IMR-90 (cell line): ENCODE measurements around the gene PTCD2. TPM values are rescaled to one million over a fixed set of nuclear protein-coding genes. Genes with fewer than 3 reads are reported as not detected.

Experiments
- ATAC-seq: fragments of 200-7000 bp; cut with Tn5 transposase; 2 replicates; pipeline ENCODE4 v1.9.1; 2020; ENCODE audit warnings: low read depth, mild to moderate bottlenecking, moderate library complexity
- BruUV-seq: library from RNA; stranded (reverse); fragments of 400-500 nt; replicated peaks from 2 replicates; lab custom pipeline; 2021; lab: Mats Ljungman, UMichigan
- CTCF ChIA-PET: fragments of 300-600 bp; formaldehyde crosslinking; extraction: SDS; loops from one replicate; lab custom pipeline; 2021; ENCODE audit warnings: antibody characterized with exemption; lab: Yijun Ruan, JAX
- POLR2A ChIA-PET: fragments of 300-600 bp; sonication (Branson Sonifier 250); formaldehyde crosslinking; loops from one replicate; lab custom pipeline; 2022; ENCODE audit warnings: antibody characterized with exemption; ENCODE audit not compliant: unreplicated experiment; lab: Charles Lee
- DNase-seq: peaks from one replicate; pipeline ENCODE4 v3.0.0; 2013
- H2AFZ ChIP-seq: replicated peaks from 2 replicates; pipeline ENCODE3; 2013; ENCODE audit warnings: low read length, mild to moderate bottlenecking; ENCODE audit not compliant: poor library complexity
- H2AK5ac ChIP-seq: 2 replicates; pipeline ENCODE4 v1.6.1; 2013; ENCODE audit warnings: low read depth, low read length, inconsistent platforms
- H2AK9ac ChIP-seq: replicated peaks from 2 replicates; pipeline ENCODE3; 2013; ENCODE audit warnings: mild to moderate bottlenecking, low read depth, low read length, moderate library complexity; ENCODE audit not compliant: poor library complexity
- H2BK120ac ChIP-seq: 2 replicates; pipeline ENCODE4 v1.6.1; 2013; ENCODE audit warnings: low read depth, low read length, inconsistent platforms
- H2BK15ac ChIP-seq: 3 replicates; pipeline ENCODE4 v1.6.1; 2013; ENCODE audit warnings: low read depth, low read length, inconsistent platforms
- H2BK20ac ChIP-seq: 2 replicates; pipeline ENCODE4 v1.6.1; 2013; ENCODE audit warnings: low read depth, mild to moderate bottlenecking, inconsistent platforms, low read length, moderate library complexity
- H2BK5ac ChIP-seq: 2 replicates; pipeline ENCODE4 v1.6.1; 2013; ENCODE audit warnings: mild to moderate bottlenecking, low read depth, low read length, inconsistent platforms; ENCODE audit not compliant: poor library complexity, severe bottlenecking
- H3K14ac ChIP-seq: replicated peaks from 2 replicates; pipeline ENCODE4 v1.6.1; 2013; ENCODE audit warnings: low read depth, low read length, inconsistent platforms
- H3K18ac ChIP-seq: 2 replicates; pipeline ENCODE4 v1.6.1; 2013; ENCODE audit warnings: low read depth, low read length, control low read depth
- H3K23ac ChIP-seq: 2 replicates; pipeline ENCODE4 v1.6.1; 2013; ENCODE audit warnings: low read depth, low read length, inconsistent platforms
- H3K27ac ChIP-seq: 2 replicates; pipeline ENCODE4 v1.5.1; 2013; ENCODE audit warnings: mild to moderate bottlenecking, control low read depth, low read length; ENCODE audit not compliant: insufficient read depth
- H3K27me3 ChIP-seq: 2 replicates; pipeline ENCODE4 v1.6.1; 2013; ENCODE audit warnings: low read length; ENCODE audit not compliant: control insufficient read depth, insufficient read depth
- H3K36me3 ChIP-seq: 2 replicates; pipeline ENCODE4 v1.6.1; 2013; ENCODE audit warnings: low read length, mixed read lengths; ENCODE audit not compliant: control insufficient read depth, insufficient read depth
- H3K4ac ChIP-seq: 2 replicates; pipeline ENCODE4 v1.6.1; 2013; ENCODE audit warnings: low read depth, low read length, inconsistent platforms
- H3K4me1 ChIP-seq: 2 replicates; pipeline ENCODE4 v1.6.1; 2013; ENCODE audit warnings: low read length, mixed read lengths; ENCODE audit not compliant: control insufficient read depth, insufficient read depth
- H3K4me2 ChIP-seq: 2 replicates; pipeline ENCODE4 v1.6.1; 2013; ENCODE audit warnings: low read depth, mild to moderate bottlenecking, control low read depth, low read length, moderate library complexity
- H3K4me3 ChIP-seq: 2 replicates; pipeline ENCODE4 v1.5.1; 2013; ENCODE audit warnings: low read depth, mild to moderate bottlenecking, control low read depth, low read length, moderate library complexity; ENCODE audit not compliant: insufficient read depth
- H3K56ac ChIP-seq: 2 replicates; pipeline ENCODE4 v1.6.1; 2013; ENCODE audit warnings: low read length, inconsistent platforms; ENCODE audit not compliant: insufficient read depth; ENCODE audit errors: extremely low read depth
- H3K79me1 ChIP-seq, 2 experiments: 2 replicates each; pipeline ENCODE4 v1.6.1; 2013; ENCODE audit warnings: low read length in 2 of 2, inconsistent platforms in 1 of 2, low read depth in 1 of 2
- H3K9ac ChIP-seq: 2 replicates; pipeline ENCODE4 v1.6.1; 2013; ENCODE audit warnings: low read depth, low read length, control low read depth
- H3K9me1 ChIP-seq: 2 replicates; pipeline ENCODE4 v1.6.1; 2013; ENCODE audit warnings: low read length, inconsistent platforms; ENCODE audit not compliant: insufficient read depth
- H3K9me3 ChIP-seq: 2 replicates; pipeline ENCODE4 v1.6.1; 2013; ENCODE audit warnings: low read length; ENCODE audit not compliant: control insufficient read depth, insufficient read depth
- H4K20me1 ChIP-seq: 2 replicates; pipeline ENCODE4 v1.6.1; 2013; ENCODE audit warnings: low read length, inconsistent platforms; ENCODE audit not compliant: insufficient read depth
- H4K5ac ChIP-seq: 2 replicates; pipeline ENCODE4 v1.6.1; 2013; ENCODE audit warnings: mild to moderate bottlenecking, low read depth, low read length, control low read depth
- H4K8ac ChIP-seq, 2 experiments: 2 replicates each; pipeline ENCODE4 v1.6.1; 2013; ENCODE audit warnings: low read depth in 2 of 2, low read length in 2 of 2, control low read depth in 1 of 2, inconsistent platforms in 1 of 2
- H4K91ac ChIP-seq: 2 replicates; pipeline ENCODE4 v1.6.1; 2013; ENCODE audit warnings: low read depth, low read length, inconsistent platforms; ENCODE audit not compliant: insufficient read depth
- BHLHE40 ChIP-seq: fragments of 150-350 bp; IDR thresholded peaks from 2 replicates; pipeline ENCODE4 v1.6.1; 2016; ENCODE audit warnings: mild to moderate bottlenecking, low read depth, low read length
- CEBPB ChIP-seq: IDR thresholded peaks from 2 replicates; pipeline ENCODE4 v1.6.1; 2012; ENCODE audit warnings: low read depth, low read length, improper control_type of control experiment
- FOS ChIP-seq: fragments of 150-350 bp; IDR thresholded peaks from 2 replicates; pipeline ENCODE4 v1.6.1; 2016; ENCODE audit warnings: low read depth, low read length
- MAFK ChIP-seq: IDR thresholded peaks from 2 replicates; pipeline ENCODE4 v1.6.1; 2012; ENCODE audit warnings: low read depth, low read length, improper control_type of control experiment
- POLR2A ChIP-seq: IDR thresholded peaks from 2 replicates; pipeline ENCODE4 v1.6.1; 2012; ENCODE audit warnings: mild to moderate bottlenecking, low read depth, low read length
- RAD21 ChIP-seq: IDR thresholded peaks from 2 replicates; pipeline ENCODE4 v1.6.1; 2012; ENCODE audit warnings: low read length, improper control_type of control experiment
- RFX5 ChIP-seq: IDR thresholded peaks from 2 replicates; pipeline ENCODE4 v1.8.0; 2012; ENCODE audit warnings: low read depth, mild to moderate bottlenecking, low read length, moderate library complexity
- SMC3 ChIP-seq: fragments of 150-350 bp; IDR thresholded peaks from 2 replicates; pipeline ENCODE4 v1.6.1; 2016; ENCODE audit warnings: low read depth, mild to moderate bottlenecking, antibody characterized with exemption, low read length, moderate library complexity
- USF2 ChIP-seq: fragments of 150-350 bp; IDR thresholded peaks from 2 replicates; pipeline ENCODE4 v1.6.1; 2017; ENCODE audit warnings: mild to moderate bottlenecking, antibody characterized with exemption, low read length, low read depth
- WGBS, 2 experiments: methylation state at CpG; one replicate each; pipeline versions ENCODE4 v1.1.5 to v1.1.7; 2013; ENCODE audit warnings: missing lambda C conversion rate in 2 of 2; ENCODE audit not compliant: insufficient read length in 1 of 2; ENCODE audit errors: extremely low coverage in 2 of 2; 5-methylcytosine and 5-hydroxymethylcytosine counted together
- dilution Hi-C: fragments of 300-500 bp; cut with HindIII; formaldehyde crosslinking; loops from one replicate; pipeline ENCODE4 v1.14.3; 2018; ENCODE audit warnings: low sequenced_read_pairs; ENCODE audit not compliant: unreplicated experiment
- in situ Hi-C: fragments of 300-500 bp; cut with MboI; formaldehyde crosslinking; loops from 3 replicates; pipeline ENCODE4 v1.14.3; 2019; ENCODE audit warnings: low sequenced_read_pairs, inconsistent platforms, mixed read lengths
- intact Hi-C: fragments of 100-400 bp; cut with micrococcal nuclease; formaldehyde crosslinking; loops from 2 replicates; pipeline ENCODE4 v1.10.0; 2022
- polyA plus RNA-seq, 3 experiments: library from polyadenylated mRNA; depleted of rRNA; stranded (reverse); fragments of >200 nt; gene quantifications; 2 replicates each; pipeline ENCODE4 v1.2.3, GENCODE V29; 2012; ENCODE audit warnings: low replicate concordance in 1 of 3
- total RNA-seq: library from RNA; depleted of rRNA; stranded (reverse); fragments of >200 nt; gene quantifications from 2 replicates; pipeline ENCODE4 v1.2.3, GENCODE V29; 2012

The PTCD2 gene
- total and polyA plus RNA-seq, 2 of the 4 experiments (the other 2 are of a cell fraction): 6.5 to 9.9 TPM

- TF ChIP-seq USF2 (peak; percentile 64), SMC3 (peak; percentile 78), POLR2A (peak; percentile 90)
Measured at GRCh38 chr5:72307968-72308852, 12.0 kb upstream of the PTCD2 start (continued).

- Histone ChIP-seq H3K27ac (peak overlapping the region; percentile 3; the same call in 1 of the 2 replicates), H2BK120ac (no peak overlapping the region), H3K27me3 (no peaks in the 10 kb centered on the region), H3K79me1 (peaks cover 21 to 27% of the 10 kb centered on the region in 2 experiments), H2BK15ac (no peak overlapping the region), H2AK5ac (peak overlapping the region; percentile 3; the same call in 1 of the 2 replicates), H2BK5ac (no peak overlapping the region), H3K9me1 (no peaks in the 10 kb centered on the region), H4K5ac (peak overlapping the region; percentile 2; the same call in 1 of the 2 replicates), H3K36me3 (peaks cover 6% of the 10 kb centered on the region; the same call in 1 of the 2 replicates), H3K4me1 (no peaks in the 10 kb centered on the region; the same call in 1 of the 2 replicates), H3K4me2 (no peak overlapping the region), H3K9ac (no peak overlapping the region), H4K20me1 (no peaks in the 10 kb centered on the region), H2BK20ac (no peak overlapping the region), H2AFZ (peak overlapping the region; percentile 12), H3K4me3 (no peak overlapping the region), H3K56ac (no peak overlapping the region), H4K8ac (peak overlapping the region; percentile 7 to 25; a peak in 1 of 4 replicates), H3K14ac (no peak overlapping the region), H4K91ac (no peak overlapping the region), H2AK9ac (no peak overlapping the region), H3K4ac (no peak overlapping the region; the same call in 1 of the 2 replicates), H3K23ac (no peak overlapping the region), H3K18ac (no peak overlapping the region), H3K9me3 (no peaks in the 10 kb centered on the region)
- WGBS, 2 experiments: 80% methylated on average over 1 of the region's 6 CpGs; no CpG with 5 or more reads in 1 of the 2 experiments
- dilution Hi-C loops: no loop called here
- POLR2A ChIA-PET: interaction anchor here (0.8 to 1.0 kb wide), 2 partner anchors 11 to 27 kb away, joined by 3 to 4 read pairs; partner anchors contain the start of genes MRPS27 and PTCD2
- no TSS peak for BruUV-seq
- DNase-seq (no peak), ATAC-seq (no peak)
- in situ Hi-C loops: loop anchor here (5.0 to 25.0 kb wide), 2 partner anchors 527 to 722 kb away; partner anchors contain the start of gene MCCC2
- intact Hi-C loops: loop anchor here (1.0 to 10.0 kb wide), 7 partner anchors 62 to 722 kb away; partner anchors contain the start of gene MCCC2
- CTCF ChIA-PET: interaction anchor here (0.5 to 1.3 kb wide), 5 partner anchors 9 to 527 kb away, joined by 3 to 4 read pairs (median 3); no protein-coding TSS in a partner anchor
- TF ChIP-seq USF2 (no peak), BHLHE40 (no peak), CEBPB (no peak), MAFK (no peak), RAD21 (no peak), FOS (no peak), POLR2A (no peak), RFX5 (no peak)
Measured at GRCh38 chr5:72308853-72309191, 11.4 kb upstream of the PTCD2 start.
